NCI-H2196 treated with DMSO at 0.1 percent for 48 hours (cell line): ENCODE measurements around the gene WDR91.

ENCODE experiments used
- DNase-seq: peaks from one replicate; lab custom pipeline; 2025; ENCODE audit not compliant: unreplicated experiment; lab: John Stamatoyannopoulos, UW

Gene WDR91

GRCh38 chr7:135162382-135163001 is 48.8 kb downstream of the WDR91 start:
- no peak for DNase-seq

GRCh38 chr7:135161669-135162068 is 49.7 kb downstream of the WDR91 start:
- DNase-seq, result no peak

- no peak for DNase-seq
Observed at GRCh38 chr7:135160858-135161653, 50.3 kb downstream of the WDR91 start.

GRCh38 chr7:135160098-135160857 is 51.0 kb downstream of the WDR91 start:
- no peak for DNase-seq

- DNase-seq, result no peak
Observed at GRCh38 chr7:135159359-135160085, 51.8 kb downstream of the WDR91 start.

GRCh38 chr7:135158874-135159273 is 52.5 kb downstream of the WDR91 start:
- no peak for DNase-seq

- no peak for DNase-seq
Observed at GRCh38 chr7:135158141-135158655, 53.1 kb downstream of the WDR91 start.

- no peak for DNase-seq
Observed at GRCh38 chr7:135156290-135156689, 55.0 kb downstream of the WDR91 start.

GRCh38 chr7:135154734-135155133 is 56.6 kb downstream of the WDR91 start:
- no peak for DNase-seq

GRCh38 chr7:135152442-135152841 is 58.9 kb downstream of the WDR91 start:
- DNase-seq, result no peak

GRCh38 chr7:135151533-135151932 is 59.8 kb downstream of the WDR91 start:
- no peak for DNase-seq

GRCh38 chr7:135151132-135151531 is 60.2 kb downstream of the WDR91 start:
- DNase-seq, result no peak

GRCh38 chr7:135150072-135150782 is 61.1 kb downstream of the WDR91 start:
- no peak for DNase-seq

GRCh38 chr7:135147899-135148721 is 63.2 kb downstream of the WDR91 start, which contains the start of gene TMEM140:
Gene TMEM140, plus strand, starts transcription at chr7:135148072. Its CDS starts 16,370 bp downstream, at chr7:135164442.
- DNase-seq, result no peak

GRCh38 chr7:135147341-135147898 is 63.9 kb downstream of the WDR91 start:
- DNase-seq, result no peak

- DNase-seq, result no peak
Observed at GRCh38 chr7:135143885-135144668, 67.2 kb downstream of the WDR91 start.
